ENCODE measurements around the gene GABRG3. TPM values are rescaled to one million over a fixed set of nuclear protein-coding genes. Genes with fewer than 3 reads are reported as not detected.

Gene GABRG3
- total and polyA plus RNA-seq, 9 of the 15 experiments (the other 6 are each of a cell fraction or from before 2014, with no cell fraction given): 4.0 to 15.1 (median 11.2) TPM

- TF ChIP-seq THRB (CRISPR knock-in tag; conservative IDR thresholded peaks at IDR 0.05): no peak
- TF ChIP-seq E2F8 (IDR thresholded peaks at IDR 0.05; ENCODE audit: low read depth, partially characterized antibody): no peak
- no peak for TF ChIP-seq ARNT (IDR thresholded peaks at IDR 0.05)
- TF ChIP-seq CHAMP1 (IDR thresholded peaks at IDR 0.05): no peak
- no peak for TF ChIP-seq ZNF655 (CRISPR knock-in tag; IDR thresholded peaks at IDR 0.05)
- TF ChIP-seq ESRRB (CRISPR knock-in tag; IDR thresholded peaks at IDR 0.05; ENCODE audit: borderline replicate concordance): no peak
- TF ChIP-seq MITF (IDR thresholded peaks at IDR 0.05): no peak
- TF ChIP-seq GABPA (tag; conservative IDR thresholded peaks at IDR 0.05; ENCODE audit: low read depth): no peak
- TF ChIP-seq SETDB1 (IDR thresholded peaks at IDR 0.05; ENCODE audit: low read length): no peak
Measured at GRCh38 chr15:27429577-27429976, 458.6 kb downstream of the GABRG3 start (continued).

All from K562 (cell line).